SK-N-SH (cell line): ENCODE results near the gene ING1. TPM values are rescaled to one million over a fixed set of nuclear protein-coding genes. Genes with fewer than 3 reads are reported as not detected.

Experiments used
- CTCF ChIA-PET: fragments of 300-600, 350-600 bp; formaldehyde crosslinking; extraction: SDS; loops from one replicate; lab custom pipeline; 2021; lab: Yijun Ruan, JAX
- POLR2A ChIA-PET: fragments of 350-600 bp; sonication (Branson Sonifier 250); formaldehyde crosslinking; extraction: SDS; loops from one replicate; lab custom pipeline; 2020; ENCODE audit warnings: antibody characterized with exemption, inconsistent platforms; lab: Yijun Ruan, JAX
- DNase-seq: peaks from one replicate; pipeline ENCODE4 v3.0.0; 2012
- H2AFZ ChIP-seq: fragments of 200-600 bp; sonication (generic); 2 replicates; pipeline ENCODE4 v1.8.1; 2016; ENCODE audit warnings: antibody characterized with exemption, mild to moderate bottlenecking, low read depth
- H3F3A ChIP-seq: fragments of 200-600 bp; sonication (generic); replicated peaks from 2 replicates; pipeline ENCODE3; 2016; ENCODE audit warnings: antibody characterized with exemption, mild to moderate bottlenecking; ENCODE audit not compliant: insufficient read depth
- H3K27ac ChIP-seq, 2 experiments: fragments of 200-500 bp in 1 of 2; fragments of 200-600 bp in 1 of 2; sonication (Bioruptor generic) in 1 of 2; sonication (generic), shearing (Covaris generic) in 1 of 2; 2 replicates each; pipeline versions ENCODE4 v1.5.1 to v1.6.1; 2014 to 2016; ENCODE audit warnings: low read depth in 2 of 2, inconsistent platforms in 1 of 2, low read length in 1 of 2, mild to moderate bottlenecking in 1 of 2, mixed read lengths in 1 of 2
- H3K27me3 ChIP-seq: fragments of 200-600 bp; sonication (generic), shearing (Covaris generic); 2 replicates; pipeline ENCODE4 v1.6.1; 2016; ENCODE audit warnings: mixed run types; ENCODE audit not compliant: insufficient read depth
- H3K36me3 ChIP-seq, 2 experiments: fragments of 200-500 bp in 1 of 2; fragments of 200-600 bp in 1 of 2; sonication (Bioruptor generic) in 1 of 2; sonication (generic) in 1 of 2; replicated peaks in 1 of 2; 2 replicates each; pipeline versions ENCODE3 to v1.5.1; 2014 to 2016; ENCODE audit warnings: low read length in 1 of 2, mild to moderate bottlenecking in 1 of 2; ENCODE audit not compliant: insufficient read depth in 2 of 2, control insufficient read depth in 1 of 2
- H3K4me1 ChIP-seq, 2 experiments: fragments of 200-500 bp in 1 of 2; fragments of 200-600 bp in 1 of 2; sonication (Bioruptor generic) in 1 of 2; sonication (generic), shearing (Covaris generic) in 1 of 2; 2 replicates each; pipeline versions ENCODE4 v1.5.1 to v1.6.1; 2014 to 2016; ENCODE audit warnings: low read depth in 1 of 2, low read length in 1 of 2, mixed run types in 1 of 2; ENCODE audit not compliant: insufficient read depth in 2 of 2, control insufficient read depth in 1 of 2
- H3K4me2 ChIP-seq: fragments of 200-600 bp; sonication (generic), shearing (Covaris generic); 2 replicates; pipeline ENCODE4 v1.6.1; 2017; ENCODE audit warnings: mixed run types
- H3K4me3 ChIP-seq, 2 experiments: fragments of 200-500 bp in 1 of 2; fragments of 200-600 bp in 1 of 2; sonication (Bioruptor generic) in 1 of 2; sonication (generic), shearing (Covaris generic) in 1 of 2; 2 replicates each; pipeline versions ENCODE4 v1.5.1 to v1.8.1; 2014 to 2016; ENCODE audit warnings: low read depth in 2 of 2, inconsistent platforms in 1 of 2, low read length in 1 of 2, mild to moderate bottlenecking in 1 of 2, mixed read lengths in 1 of 2, moderate library complexity in 1 of 2
- H3K79me2 ChIP-seq: fragments of 200-600 bp; sonication (generic); 2 replicates; pipeline ENCODE4 v1.8.1; 2017; ENCODE audit warnings: mild to moderate bottlenecking; ENCODE audit not compliant: insufficient read depth
- H3K9ac ChIP-seq: fragments of 200-600 bp; sonication (generic); 2 replicates; pipeline ENCODE4 v1.6.1; 2017; ENCODE audit warnings: mixed run types
- H3K9me2 ChIP-seq: fragments of 200-600 bp; sonication (generic); 2 replicates; pipeline ENCODE4 v1.6.1; 2017; ENCODE audit warnings: mixed run types
- H3K9me3 ChIP-seq: fragments of 200-600 bp; sonication (generic); 2 replicates; pipeline ENCODE4 v1.6.1; 2017; ENCODE audit warnings: mixed run types, mild to moderate bottlenecking, moderate library complexity
- H4K20me1 ChIP-seq: fragments of 200-600 bp; sonication (generic); 2 replicates; pipeline ENCODE4 v1.6.1; 2017; ENCODE audit warnings: mild to moderate bottlenecking, mixed run types; ENCODE audit not compliant: insufficient read depth
- ELF1 ChIP-seq: IDR thresholded peaks from 2 replicates; pipeline ENCODE4 v1.4.0; 2012
- FOXJ3 ChIP-seq: sonication (generic); formaldehyde crosslinking; IDR thresholded peaks from 2 replicates; pipeline ENCODE4 v1.5.1; 2020; ENCODE audit warnings: mild to moderate bottlenecking, missing genetic modification reagents
- NRF1 ChIP-seq: IDR thresholded peaks from 2 replicates; pipeline ENCODE4 v1.6.1; 2012; ENCODE audit warnings: low read depth, mild to moderate bottlenecking, low read length
- POLR2AphosphoS5 ChIP-seq: IDR thresholded peaks from 2 replicates; pipeline ENCODE4 v1.6.1; 2012; ENCODE audit warnings: low read depth, low read length
- RAD21 ChIP-seq: IDR thresholded peaks from 2 replicates; pipeline ENCODE4 v1.6.1; 2012; ENCODE audit warnings: mild to moderate bottlenecking, low read length
- RCOR1 ChIP-seq: fragments of 150-350 bp; IDR thresholded peaks from 2 replicates; pipeline ENCODE4 v1.6.1; 2017; ENCODE audit warnings: antibody characterized with exemption, low read length
- RXRA ChIP-seq: IDR thresholded peaks from 2 replicates; pipeline ENCODE4 v1.4.0; 2012; ENCODE audit warnings: low read depth, mild to moderate bottlenecking, borderline replicate concordance
- TCF12 ChIP-seq: IDR thresholded peaks from 2 replicates; pipeline ENCODE4 v1.4.0; 2012
- WGBS: methylation state at CpG from one replicate; pipeline ENCODE4 v1.1.6; 2017; ENCODE audit warnings: low lambda C conversion rate; 5-methylcytosine and 5-hydroxymethylcytosine counted together
- polyA plus RNA-seq, 3 experiments: library from polyadenylated mRNA; depleted of rRNA; stranded (reverse); fragments of >200 nt; gene quantifications; 2 replicates each; pipeline ENCODE4 v1.2.3, GENCODE V29; 2012
- TF ChIP-seq, protein P1 (sequence below): IDR thresholded peaks from 2 replicates; pipeline ENCODE4 v1.4.0; 2012; ENCODE audit warnings: low read depth
- TF ChIP-seq, protein P2 (sequence below): fragments of 200-600 bp; sonication (generic); IDR thresholded peaks from 2 replicates; pipeline ENCODE4 v1.6.1; 2017; ENCODE audit warnings: antibody characterized with exemption, mild to moderate bottlenecking, moderate library complexity

ING1 gene
- polyA plus RNA-seq, 1 of the 3 experiments (the other 2 are of a cell fraction) = 25.4 TPM

DNA sequence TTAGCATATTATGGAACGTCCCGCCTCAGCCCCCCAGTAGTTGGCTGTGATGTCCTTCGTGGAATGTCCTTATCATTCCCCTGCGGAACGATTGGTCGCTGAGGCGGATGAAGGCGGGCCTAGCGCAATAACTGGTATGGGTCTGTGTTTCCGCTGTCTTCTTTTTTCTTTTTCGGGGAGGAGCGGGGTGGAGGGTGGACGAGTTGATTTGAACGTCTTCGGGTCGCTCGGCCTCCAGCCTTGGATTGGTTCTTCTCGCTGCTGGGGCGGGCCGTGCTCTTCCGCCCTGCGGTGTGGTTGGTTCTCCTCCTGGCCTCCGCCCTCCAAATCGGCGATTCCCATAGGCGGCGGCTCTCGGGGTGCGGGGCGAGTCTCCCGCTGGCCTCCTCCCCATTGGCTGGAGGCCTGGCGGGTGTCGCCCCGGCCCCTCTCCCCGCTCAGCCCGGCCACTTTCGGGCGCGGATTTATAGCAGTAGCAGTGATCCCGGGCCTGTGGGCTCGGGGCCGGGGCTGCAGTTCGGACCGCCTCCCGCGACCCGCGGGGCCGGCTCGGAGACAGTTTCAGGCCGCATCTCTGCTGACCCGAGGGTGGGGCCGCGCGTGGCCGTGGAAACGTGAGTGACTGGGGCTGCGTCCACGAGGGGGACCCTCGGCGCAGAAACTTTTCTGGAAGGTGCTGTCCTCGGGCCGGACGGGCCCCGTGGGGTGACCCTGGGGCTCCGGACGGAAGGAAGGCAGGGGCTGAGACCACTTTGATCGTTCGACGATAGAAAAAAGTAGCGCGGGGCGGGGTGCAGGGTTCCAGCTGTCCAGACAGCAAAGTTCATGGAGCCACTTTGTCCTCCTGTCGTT is 2.1 kb downstream of the ING1 start (continued):
- no peak for TF ChIP-seq TCF12
- TF ChIP-seq, protein P1, sequence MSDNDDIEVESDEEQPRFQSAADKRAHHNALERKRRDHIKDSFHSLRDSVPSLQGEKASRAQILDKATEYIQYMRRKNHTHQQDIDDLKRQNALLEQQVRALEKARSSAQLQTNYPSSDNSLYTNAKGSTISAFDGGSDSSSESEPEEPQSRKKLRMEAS = peak; percentile 40; the same call in 1 of the 2 replicates

DNA sequence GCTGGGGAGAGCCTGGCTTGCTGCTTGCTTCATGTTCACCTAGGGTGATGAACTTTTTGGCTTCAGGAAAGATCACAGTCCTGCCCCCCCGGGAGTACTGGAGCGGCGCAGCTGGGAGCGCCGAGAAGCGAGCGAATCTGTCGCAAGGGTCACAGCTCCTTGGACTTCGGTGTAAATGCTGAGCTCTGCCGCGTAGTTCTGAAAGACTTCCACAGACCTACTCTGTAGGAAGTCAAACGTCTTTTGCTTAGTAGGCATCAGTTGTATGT is 2.7 kb downstream of the ING1 start:
- Histone ChIP-seq H3K27ac (peak overlapping the region; percentile 60 to 69; a peak in 3 of 4 replicates), H3K36me3 (peaks cover 16 to 17% of the 10 kb centered on the region in 2 experiments), H3K79me2 (peaks cover 72% of the 10 kb centered on the region), H3K27me3 (no peaks in the 10 kb centered on the region), H4K20me1 (peaks cover 36% of the 10 kb centered on the region), H3K4me2 (peak overlapping the region; percentile 92), H3K9ac (peak overlapping the region; percentile 89), H3K4me1 (peaks cover 2 to 6% of the 10 kb centered on the region in 2 experiments; a peak in 3 of 4 replicates), H3K9me3 (no peaks in the 10 kb centered on the region), H3F3A (peaks cover 15% of the 10 kb centered on the region), H2AFZ (0 out of 2 replicates have a peak overlapping the region, but pooled peaks have one; percentile 57), H3K4me3 (peak overlapping the region; percentile 91 to 94), H3K9me2 (no peaks in the 10 kb centered on the region)
- CTCF ChIA-PET = interaction anchor here (0.7 to 1.2 kb wide), 5 partner anchors 17 to 100 kb away, joined by 3 to 4 read pairs (median 3); no protein-coding TSS in a partner anchor
- no peak for DNase-seq
- POLR2A ChIA-PET = interaction anchor here (1.1 kb wide), 1 partner anchor 87 kb away, joined by 6 read pairs; no protein-coding TSS in a partner anchor
- TF ChIP-seq RAD21 = no peak
- TF ChIP-seq, protein P2, sequence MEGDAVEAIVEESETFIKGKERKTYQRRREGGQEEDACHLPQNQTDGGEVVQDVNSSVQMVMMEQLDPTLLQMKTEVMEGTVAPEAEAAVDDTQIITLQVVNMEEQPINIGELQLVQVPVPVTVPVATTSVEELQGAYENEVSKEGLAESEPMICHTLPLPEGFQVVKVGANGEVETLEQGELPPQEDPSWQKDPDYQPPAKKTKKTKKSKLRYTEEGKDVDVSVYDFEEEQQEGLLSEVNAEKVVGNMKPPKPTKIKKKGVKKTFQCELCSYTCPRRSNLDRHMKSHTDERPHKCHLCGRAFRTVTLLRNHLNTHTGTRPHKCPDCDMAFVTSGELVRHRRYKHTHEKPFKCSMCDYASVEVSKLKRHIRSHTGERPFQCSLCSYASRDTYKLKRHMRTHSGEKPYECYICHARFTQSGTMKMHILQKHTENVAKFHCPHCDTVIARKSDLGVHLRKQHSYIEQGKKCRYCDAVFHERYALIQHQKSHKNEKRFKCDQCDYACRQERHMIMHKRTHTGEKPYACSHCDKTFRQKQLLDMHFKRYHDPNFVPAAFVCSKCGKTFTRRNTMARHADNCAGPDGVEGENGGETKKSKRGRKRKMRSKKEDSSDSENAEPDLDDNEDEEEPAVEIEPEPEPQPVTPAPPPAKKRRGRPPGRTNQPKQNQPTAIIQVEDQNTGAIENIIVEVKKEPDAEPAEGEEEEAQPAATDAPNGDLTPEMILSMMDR = 0 out of 2 replicates have a peak, but pooled peaks have one; percentile 4
- WGBS = 0% methylated on average over 7 of the region's 12 CpGs

DNA sequence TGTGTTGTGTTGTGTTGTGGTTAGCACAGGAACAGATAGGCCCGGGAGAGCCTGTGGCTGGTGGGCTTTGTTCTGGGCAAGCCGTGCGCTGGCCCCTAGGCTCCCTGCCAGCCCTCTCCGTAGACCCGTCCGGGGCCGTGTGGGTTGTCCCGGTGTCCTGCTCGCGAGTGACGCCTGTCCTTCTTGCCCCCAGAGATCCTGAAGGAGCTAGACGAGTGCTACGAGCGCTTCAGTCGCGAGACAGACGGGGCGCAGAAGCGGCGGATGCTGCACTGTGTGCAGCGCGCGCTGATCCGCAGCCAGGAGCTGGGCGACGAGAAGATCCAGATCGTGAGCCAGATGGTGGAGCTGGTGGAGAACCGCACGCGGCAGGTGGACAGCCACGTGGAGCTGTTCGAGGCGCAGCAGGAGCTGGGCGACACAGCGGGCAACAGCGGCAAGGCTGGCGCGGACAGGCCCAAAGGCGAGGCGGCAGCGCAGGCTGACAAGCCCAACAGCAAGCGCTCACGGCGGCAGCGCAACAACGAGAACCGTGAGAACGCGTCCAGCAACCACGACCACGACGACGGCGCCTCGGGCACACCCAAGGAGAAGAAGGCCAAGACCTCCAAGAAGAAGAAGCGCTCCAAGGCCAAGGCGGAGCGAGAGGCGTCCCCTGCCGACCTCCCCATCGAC is 5.7 kb downstream of the ING1 start:
- CTCF ChIA-PET = interaction anchor here (0.9 kb wide), 1 partner anchor 10 kb away, joined by 3 read pairs; no protein-coding TSS in a partner anchor
- Histone ChIP-seq H4K20me1 (peaks cover 36% of the 10 kb centered on the region), H3K79me2 (peaks cover 85% of the 10 kb centered on the region)

More for the DNA sequence above, 5.7 kb downstream of the ING1 start:
- TF ChIP-seq NRF1 (no peak), ELF1 (no peak), RCOR1 (no peak), POLR2AphosphoS5 (no peak), FOXJ3 (no peak), RXRA (no peak)
- TF ChIP-seq, protein P1 = no peak
- Histone ChIP-seq H2AFZ (no peak overlapping the region), H3K9me3 (no peaks in the 10 kb centered on the region), H3K4me2 (no peak overlapping the region), H3F3A (peaks cover 9% of the 10 kb centered on the region), H3K27ac (no peak overlapping the region), H3K9ac (no peak overlapping the region), H3K4me3 (no peak overlapping the region), H3K4me1 (peaks cover 0 to 6% of the 10 kb centered on the region in 2 experiments; a peak in 3 of 4 replicates), H3K27me3 (no peaks in the 10 kb centered on the region), H3K9me2 (no peaks in the 10 kb centered on the region), H3K36me3 (peaks cover 22 to 23% of the 10 kb centered on the region in 2 experiments)
- no peak for DNase-seq
- WGBS = 99% methylated on average over 56 of the region's 61 CpGs
- POLR2A ChIA-PET = no interaction called here
